Large intestine (tissue), 3 donors: ENCODE measurements around the gene ZMPSTE24. TPM values are rescaled to one million over a fixed set of nuclear protein-coding genes. Genes with fewer than 3 reads are reported as not detected.
"Not testable (repeated sequence)": the region's sequence is repeated elsewhere in the genome, so short reads cannot be mapped to it uniquely, and the experiment has no call there.

ENCODE experiments used
- DNase-seq, 2 donors: peaks; one replicate each; pipeline versions ENCODE4 v3.0.0 to v3.0.0-alpha.2; 2013
- H3K27ac ChIP-seq: one replicate; pipeline ENCODE4 v1.5.1; 2013; ENCODE audit warnings: low read length
- H3K27me3 ChIP-seq: 2 replicates; pipeline ENCODE4 v1.6.1; 2013; ENCODE audit warnings: low read length; ENCODE audit not compliant: control insufficient read depth, insufficient read depth
- H3K36me3 ChIP-seq: 2 replicates; pipeline ENCODE4 v1.6.1; 2013; ENCODE audit warnings: low read length; ENCODE audit not compliant: control insufficient read depth, insufficient read depth
- H3K4me1 ChIP-seq: one replicate; pipeline ENCODE4 v1.6.1; 2013; ENCODE audit warnings: low read length; ENCODE audit not compliant: control insufficient read depth, insufficient read depth
- H3K4me3 ChIP-seq: one replicate; pipeline ENCODE4 v1.5.1; 2013; ENCODE audit warnings: low read length
- H3K9me3 ChIP-seq: one replicate; pipeline ENCODE4 v1.6.1; 2013; ENCODE audit warnings: mild to moderate bottlenecking, low read depth, low read length, moderate library complexity; ENCODE audit not compliant: control insufficient read depth
- WGBS: methylation state at CpG from one replicate; pipeline ENCODE4 v1.1.5; 2013; ENCODE audit warnings: low lambda C conversion rate; ENCODE audit not compliant: insufficient coverage; 5-methylcytosine and 5-hydroxymethylcytosine counted together
- polyA plus RNA-seq: library from polyadenylated mRNA; unstranded; fragments of 120-200 nt; gene quantifications from one replicate; pipeline ENCODE4 v1.2.1, GENCODE V29; 2013

The ZMPSTE24 gene
- polyA plus RNA-seq, 1 donor: 45.9 TPM

DNA sequence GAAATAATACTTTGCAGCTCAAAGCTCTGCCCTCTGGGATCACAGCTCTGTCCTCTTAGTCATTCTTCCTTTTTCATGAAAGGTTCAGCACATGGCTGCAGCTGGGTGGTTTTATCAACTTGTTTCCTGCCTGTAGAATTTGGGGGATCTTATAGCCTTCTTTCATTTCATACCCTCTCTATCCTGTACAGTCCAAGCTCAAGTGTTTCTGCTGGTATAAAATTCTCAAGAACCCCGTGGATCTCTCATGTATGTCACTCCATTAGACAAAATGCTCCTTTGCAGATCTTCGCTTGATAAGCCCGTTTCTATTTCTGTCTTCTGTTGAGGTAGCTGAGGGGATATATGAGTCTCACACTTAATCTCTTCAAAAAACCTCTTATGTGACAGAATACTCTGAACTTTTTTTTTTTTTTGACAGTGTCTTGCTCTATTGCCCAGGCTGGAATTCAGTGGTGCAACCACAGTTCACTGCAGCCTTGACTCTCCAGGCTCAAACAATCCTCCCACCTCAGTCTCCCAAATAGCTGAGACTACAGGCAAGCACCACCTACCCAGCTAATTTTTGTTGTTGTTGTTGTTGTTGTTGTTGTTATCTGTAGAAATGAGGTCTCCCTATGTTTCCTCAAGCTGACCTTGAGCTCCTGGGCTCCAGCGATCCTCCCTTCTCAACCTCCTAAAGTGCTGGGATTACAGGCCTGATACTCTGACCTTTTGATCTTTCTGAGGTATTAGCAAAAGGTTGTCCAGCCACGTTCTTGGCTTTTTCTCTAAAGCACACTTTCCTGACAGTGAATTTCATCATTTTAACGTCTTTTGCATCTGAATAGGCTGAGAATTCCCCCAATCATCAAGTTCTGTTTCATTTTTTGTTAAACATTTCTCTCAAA is 83.7 kb downstream of the ZMPSTE24 start:
- no peaks in the 10 kb centered on the region for H3K36me3 ChIP-seq
- H3K27ac ChIP-seq: no peak overlapping the region
- no peaks in the 10 kb centered on the region for H3K9me3 ChIP-seq
- H3K4me1 ChIP-seq: peaks cover 5% of the 10 kb centered on the region
- H3K27me3 ChIP-seq: no peaks in the 10 kb centered on the region
- DNase-seq: no peak
- 52% methylated on average over 3 of the region's 6 CpGs for WGBS
- no peak overlapping the region for H3K4me3 ChIP-seq

DNA sequence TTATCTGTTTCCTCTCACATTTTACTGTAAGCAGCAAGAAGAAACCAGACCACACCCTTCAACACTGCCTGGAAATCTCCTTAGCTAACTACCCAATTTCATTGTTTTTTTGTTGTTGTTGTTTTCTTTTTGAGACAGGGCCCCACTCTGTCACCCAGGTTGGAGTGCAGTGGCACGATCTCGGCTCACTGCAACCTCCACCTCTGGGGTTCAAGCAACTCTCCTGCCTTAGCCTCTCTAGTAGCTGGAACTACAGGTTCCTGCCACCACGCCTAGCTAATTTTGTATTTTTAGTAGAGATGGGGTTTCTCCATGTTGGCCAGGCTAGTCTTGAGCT is 84.3 kb downstream of the ZMPSTE24 start:
- not testable (repeated sequence) for H3K9me3 ChIP-seq, H3K27ac ChIP-seq, H3K36me3 ChIP-seq, H3K4me3 ChIP-seq, H3K27me3 ChIP-seq, DNase-seq, H3K4me1 ChIP-seq
- no CpG with 5 or more reads among the region's 3 CpGs for WGBS

Other genes with a start within 250 kb of the ZMPSTE24 start
- 198 TPM for gene CAP1, start 217.5 kb upstream of the ZMPSTE24 start, polyA plus RNA-seq
- 66.3 TPM for gene PPT1, start 161.0 kb upstream of the ZMPSTE24 start, polyA plus RNA-seq
- gene RLF, start 96.8 kb upstream of the ZMPSTE24 start, polyA plus RNA-seq: 19.0 TPM
- gene TMCO2, start 10.3 kb upstream of the ZMPSTE24 start, polyA plus RNA-seq: not detected
- gene COL9A2, start 59.0 kb downstream of the ZMPSTE24 start, polyA plus RNA-seq: 11.0 TPM
- gene SMAP2, start 115.5 kb downstream of the ZMPSTE24 start, polyA plus RNA-seq: 21.6 TPM
- 2.7 TPM for gene ZFP69B, start 192.2 kb downstream of the ZMPSTE24 start, polyA plus RNA-seq
- gene ZFP69, start 219.1 kb downstream of the ZMPSTE24 start, polyA plus RNA-seq: 4.5 TPM